HCT116 (cell line): ENCODE measurements around the gene ATL2. TPM values are rescaled to one million over a fixed set of nuclear protein-coding genes. Genes with fewer than 3 reads are reported as not detected.

ENCODE experiments used
- ATAC-seq: fragments of 200-7000 bp; cut with Tn5 transposase; 2 replicates; pipeline ENCODE4 v1.9.1; 2020; ENCODE audit warnings: mild to moderate bottlenecking, moderate library complexity
- BruUV-seq: library from RNA; stranded (reverse); fragments of 400-500 nt; replicated peaks from 2 replicates; lab custom pipeline; 2021; lab: Mats Ljungman, UMichigan
- CTCF ChIA-PET: fragments of 300-600 bp; sonication (Branson Sonifier 250); formaldehyde crosslinking; loops from one replicate; lab custom pipeline; 2021; ENCODE audit warnings: antibody characterized with exemption; lab: Charles Lee
- POLR2A ChIA-PET: fragments of 300-600, 350-600 bp; sonication (Branson Sonifier 250); formaldehyde crosslinking; loops from one replicate; lab custom pipeline; 2021; ENCODE audit warnings: antibody characterized with exemption; lab: Charles Lee
- RAD21 ChIA-PET, 2 experiments: fragments of 300-600 bp; sonication (Branson Sonifier 250); formaldehyde crosslinking; loops; one replicate each; lab custom pipeline; 2023; ENCODE audit warnings: low total read pairs in 2 of 2; ENCODE audit not compliant: uncharacterized antibody in 2 of 2, unreplicated experiment in 2 of 2, low non-redundant PET in 1 of 2; lab: Charles Lee
- DNase-seq: peaks from one replicate; pipeline ENCODE4 v3.0.0-alpha.2; 2010; ENCODE audit warnings: low read depth, low spot score
- H2AFZ ChIP-seq: fragments of 200-600 bp; shearing (Covaris generic), sonication (generic); 2 replicates; pipeline ENCODE4 v1.6.1; 2017; ENCODE audit warnings: low read depth, mixed run types, mixed read lengths, antibody characterized with exemption, low read length; ENCODE audit not compliant: poor library complexity, severe bottlenecking
- H3K27ac ChIP-seq: 2 replicates; pipeline ENCODE4 v1.5.1; 2012; ENCODE audit warnings: low read depth, low read length
- H3K27me3 ChIP-seq: fragments of 200-600 bp; sonication (generic); 2 replicates; pipeline ENCODE4 v1.6.1; 2016; ENCODE audit warnings: mixed run types, low read length, mixed read lengths; ENCODE audit not compliant: insufficient read depth
- H3K36me3 ChIP-seq, 2 experiments: fragments of 200-500 bp in 1 of 2; fragments of 200-600 bp in 1 of 2; sonication (Bioruptor generic) in 1 of 2; sonication (generic) in 1 of 2; 2 replicates each; pipeline versions ENCODE4 v1.5.1 to v1.6.1; 2014 to 2016; ENCODE audit warnings: low read length in 2 of 2, inconsistent platforms in 1 of 2, mixed read lengths in 1 of 2, mixed run types in 1 of 2; ENCODE audit not compliant: insufficient read depth in 2 of 2, control insufficient read depth in 1 of 2
- H3K4me1 ChIP-seq, 2 experiments: fragments of 200-600 bp in 1 of 2; sonication (generic) in 1 of 2; 2 replicates each; pipeline versions ENCODE4 v1.5.1 to v1.6.1; 2012 to 2017; ENCODE audit warnings: low read length in 2 of 2, inconsistent platforms in 1 of 2, mild to moderate bottlenecking in 1 of 2, mixed read lengths in 1 of 2, mixed run types in 1 of 2, moderate library complexity in 1 of 2; ENCODE audit not compliant: insufficient read depth in 2 of 2, control insufficient read depth in 1 of 2
- H3K4me2 ChIP-seq: fragments of 200-600 bp; sonication (generic); 2 replicates; pipeline ENCODE4 v1.6.1; 2017; ENCODE audit warnings: mixed run types, low read length, mixed read lengths
- H3K4me3 ChIP-seq, 2 experiments: fragments of 200-600 bp in 1 of 2; sonication (generic) in 1 of 2; replicated peaks in 1 of 2; 2 replicates each; pipeline ENCODE4 v1.5.1; 2011 to 2016; ENCODE audit warnings: low read length in 2 of 2, control low read depth in 1 of 2, low read depth in 1 of 2, mild to moderate bottlenecking in 1 of 2, mixed read lengths in 1 of 2, mixed run types in 1 of 2
- H3K79me2 ChIP-seq: fragments of 200-600 bp; sonication (generic); 2 replicates; pipeline ENCODE4 v1.6.1; 2017; ENCODE audit warnings: mild to moderate bottlenecking, mixed run types, low read length, moderate library complexity, mixed read lengths; ENCODE audit not compliant: insufficient read depth
- H3K9ac ChIP-seq: fragments of 200-600 bp; sonication (generic); 2 replicates; pipeline ENCODE4 v1.6.1; 2016; ENCODE audit warnings: low read length, mixed read lengths
- H3K9me2 ChIP-seq: fragments of 200-600 bp; sonication (generic), shearing (Covaris generic); 2 replicates; pipeline ENCODE4 v1.6.1; 2017; ENCODE audit warnings: mixed run types, mild to moderate bottlenecking, moderate library complexity; ENCODE audit not compliant: insufficient read depth
- H3K9me3 ChIP-seq, 2 experiments: fragments of 200-500 bp in 1 of 2; fragments of 200-600 bp in 1 of 2; sonication (Bioruptor generic) in 1 of 2; sonication (generic) in 1 of 2; 2 replicates each; pipeline ENCODE4 v1.6.1; 2014 to 2017; ENCODE audit warnings: low read length in 2 of 2, mixed read lengths in 2 of 2, inconsistent platforms in 1 of 2, low read depth in 1 of 2, mild to moderate bottlenecking in 1 of 2, mixed run types in 1 of 2, moderate library complexity in 1 of 2; ENCODE audit not compliant: control insufficient read depth in 1 of 2, insufficient read depth in 1 of 2
- H4K20me1 ChIP-seq: fragments of 200-600 bp; sonication (generic), shearing (Covaris generic); 2 replicates; pipeline ENCODE4 v1.6.1; 2017; ENCODE audit warnings: mixed run types, mild to moderate bottlenecking, moderate library complexity; ENCODE audit not compliant: insufficient read depth
- CEBPB ChIP-seq: IDR thresholded peaks from 2 replicates; pipeline ENCODE4 v1.6.1; 2012; ENCODE audit warnings: low read depth
- EGR1 ChIP-seq: IDR thresholded peaks from 2 replicates; pipeline ENCODE4 v1.6.1; 2012; ENCODE audit warnings: low read depth
- ELF1 ChIP-seq: IDR thresholded peaks from 2 replicates; pipeline ENCODE4 v1.6.1; 2012; ENCODE audit warnings: low read depth, borderline replicate concordance
- EZH2 ChIP-seq: fragments of 200-600 bp; sonication (generic); IDR thresholded peaks from 2 replicates; pipeline ENCODE4 v1.6.1; 2017; ENCODE audit warnings: antibody characterized with exemption, mixed run types
- EZH2phosphoT487 ChIP-seq: fragments of 200-600 bp; IDR thresholded peaks from 2 replicates; pipeline ENCODE4 v1.6.1; 2018; ENCODE audit warnings: antibody characterized with exemption, borderline replicate concordance
- JUND ChIP-seq: IDR thresholded peaks from 2 replicates; pipeline ENCODE4 v1.6.1; 2012
- POLR2AphosphoS5 ChIP-seq: IDR thresholded peaks from 2 replicates; pipeline ENCODE4 v1.6.1; 2011; ENCODE audit warnings: mild to moderate bottlenecking, low read depth, low read length, moderate library complexity
- SP1 ChIP-seq: IDR thresholded peaks from 2 replicates; pipeline ENCODE4 v1.6.1; 2012; ENCODE audit warnings: low read depth
- YY1 ChIP-seq: IDR thresholded peaks from 2 replicates; pipeline ENCODE4 v1.6.1; 2011; ENCODE audit warnings: low read length, low read depth, moderate library complexity, mild to moderate bottlenecking; ENCODE audit not compliant: insufficient replicate concordance; ENCODE audit errors: extremely low read depth
- ZNF274 ChIP-seq: fragments of 200-500 bp; sonication (Bioruptor generic); IDR thresholded peaks from 2 replicates; pipeline ENCODE4 v1.6.1; 2014; ENCODE audit warnings: mild to moderate bottlenecking, low read depth, low read length, inconsistent platforms
- intact Hi-C: fragments of 100-400 bp; cut with micrococcal nuclease; formaldehyde crosslinking; loops from 2 replicates; pipeline ENCODE4 v1.10.0; 2022
- total RNA-seq: library from RNA; stranded (reverse); gene quantifications from one replicate; pipeline ENCODE4 v1.2.1, GENCODE V29; 2021; ENCODE audit not compliant: unreplicated experiment
- TF ChIP-seq, protein P1 (sequence below): IDR thresholded peaks from 2 replicates; pipeline ENCODE4 v1.6.1; 2011; ENCODE audit warnings: mild to moderate bottlenecking, low read length, moderate library complexity; ENCODE audit not compliant: insufficient replicate concordance; ENCODE audit errors: extremely low read depth
- TF ChIP-seq, protein P2 (sequence below), 3 experiments: fragments of 200-600 bp in 1 of 3; sonication (generic) in 1 of 3; IDR thresholded peaks in 2 of 3; conservative IDR thresholded peaks in 1 of 3; 2 replicates each; pipeline ENCODE4 v1.5.1; 2012 to 2017; ENCODE audit warnings: low read depth in 2 of 3, low read length in 2 of 3, antibody characterized with exemption in 1 of 3, borderline replicate concordance in 1 of 3, control low read depth in 1 of 3, mild to moderate bottlenecking in 1 of 3, mixed read lengths in 1 of 3, mixed run types in 1 of 3, moderate library complexity in 1 of 3; ENCODE audit not compliant: insufficient read depth in 1 of 3

ATL2 gene
- total RNA-seq, 1 experiment from 2014 or later = 80.7 TPM

DNA sequence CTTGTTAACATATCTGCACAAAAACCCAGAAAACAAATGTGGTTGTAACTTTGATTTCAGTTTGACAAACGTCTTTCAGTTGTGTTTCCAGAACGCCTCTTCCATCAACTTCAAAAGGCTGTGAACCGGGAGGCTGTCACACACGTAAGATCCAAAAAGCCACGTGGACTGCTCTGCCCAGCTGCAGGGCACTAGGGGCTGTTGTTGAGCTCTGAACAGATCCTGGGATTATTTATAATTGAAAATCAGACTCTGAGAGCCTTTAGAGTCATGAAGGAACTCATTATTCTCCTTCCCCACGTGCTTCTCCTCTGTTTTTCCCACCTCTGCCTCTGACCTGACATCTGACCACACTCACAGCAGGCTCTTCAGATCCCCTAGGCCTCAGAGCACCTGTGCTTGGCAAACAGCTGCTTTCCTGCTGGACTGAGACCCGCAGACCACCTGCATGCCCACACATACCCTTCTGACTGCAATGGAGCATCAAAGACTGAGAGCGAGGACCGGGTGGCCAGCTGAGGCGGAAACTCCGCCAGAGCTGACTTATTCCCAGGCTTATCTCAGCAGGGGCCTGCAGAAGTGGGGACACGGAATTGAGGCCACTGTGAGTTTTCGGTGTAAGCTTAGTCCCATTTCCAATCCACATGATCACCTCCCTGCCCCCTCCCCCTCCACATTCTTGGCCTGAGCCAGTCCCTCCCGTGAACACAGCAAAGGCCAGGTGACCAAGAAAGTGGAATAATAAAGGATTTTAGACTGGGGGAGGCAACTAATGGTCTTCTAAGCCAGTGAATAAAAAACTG is 114.8 kb downstream of the ATL2 start:
- Histone ChIP-seq H3K27me3 (no peaks in the 10 kb centered on the region), H3K9ac (no peak overlapping the region), H3K79me2 (no peaks in the 10 kb centered on the region), H3K4me2 (no peak overlapping the region), H3K9me3 (no peaks in the 10 kb centered on the region), H3K4me1 (no peaks in the 10 kb centered on the region), H3K9me2 (no peaks in the 10 kb centered on the region), H3K27ac (no peak overlapping the region), H3K36me3 (no peaks in the 10 kb centered on the region), H3K4me3 (no peak overlapping the region), H4K20me1 (no peaks in the 10 kb centered on the region), H2AFZ (no peak overlapping the region)
- BruUV-seq = no TSS peak
- DNase-seq = no peak
- ChIA-PET POLR2A (no interaction called here), RAD21 (no interaction called here), CTCF (no interaction called here)
- intact Hi-C loops = no loop called here
- ATAC-seq = no peak
- no peak for TF ChIP-seq CEBPB
- TF ChIP-seq, protein P1, sequence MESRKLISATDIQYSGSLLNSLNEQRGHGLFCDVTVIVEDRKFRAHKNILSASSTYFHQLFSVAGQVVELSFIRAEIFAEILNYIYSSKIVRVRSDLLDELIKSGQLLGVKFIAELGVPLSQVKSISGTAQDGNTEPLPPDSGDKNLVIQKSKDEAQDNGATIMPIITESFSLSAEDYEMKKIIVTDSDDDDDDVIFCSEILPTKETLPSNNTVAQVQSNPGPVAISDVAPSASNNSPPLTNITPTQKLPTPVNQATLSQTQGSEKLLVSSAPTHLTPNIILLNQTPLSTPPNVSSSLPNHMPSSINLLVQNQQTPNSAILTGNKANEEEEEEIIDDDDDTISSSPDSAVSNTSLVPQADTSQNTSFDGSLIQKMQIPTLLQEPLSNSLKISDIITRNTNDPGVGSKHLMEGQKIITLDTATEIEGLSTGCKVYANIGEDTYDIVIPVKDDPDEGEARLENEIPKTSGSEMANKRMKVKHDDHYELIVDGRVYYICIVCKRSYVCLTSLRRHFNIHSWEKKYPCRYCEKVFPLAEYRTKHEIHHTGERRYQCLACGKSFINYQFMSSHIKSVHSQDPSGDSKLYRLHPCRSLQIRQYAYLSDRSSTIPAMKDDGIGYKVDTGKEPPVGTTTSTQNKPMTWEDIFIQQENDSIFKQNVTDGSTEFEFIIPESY = no peak
- TF ChIP-seq, protein P2, sequence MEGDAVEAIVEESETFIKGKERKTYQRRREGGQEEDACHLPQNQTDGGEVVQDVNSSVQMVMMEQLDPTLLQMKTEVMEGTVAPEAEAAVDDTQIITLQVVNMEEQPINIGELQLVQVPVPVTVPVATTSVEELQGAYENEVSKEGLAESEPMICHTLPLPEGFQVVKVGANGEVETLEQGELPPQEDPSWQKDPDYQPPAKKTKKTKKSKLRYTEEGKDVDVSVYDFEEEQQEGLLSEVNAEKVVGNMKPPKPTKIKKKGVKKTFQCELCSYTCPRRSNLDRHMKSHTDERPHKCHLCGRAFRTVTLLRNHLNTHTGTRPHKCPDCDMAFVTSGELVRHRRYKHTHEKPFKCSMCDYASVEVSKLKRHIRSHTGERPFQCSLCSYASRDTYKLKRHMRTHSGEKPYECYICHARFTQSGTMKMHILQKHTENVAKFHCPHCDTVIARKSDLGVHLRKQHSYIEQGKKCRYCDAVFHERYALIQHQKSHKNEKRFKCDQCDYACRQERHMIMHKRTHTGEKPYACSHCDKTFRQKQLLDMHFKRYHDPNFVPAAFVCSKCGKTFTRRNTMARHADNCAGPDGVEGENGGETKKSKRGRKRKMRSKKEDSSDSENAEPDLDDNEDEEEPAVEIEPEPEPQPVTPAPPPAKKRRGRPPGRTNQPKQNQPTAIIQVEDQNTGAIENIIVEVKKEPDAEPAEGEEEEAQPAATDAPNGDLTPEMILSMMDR (IDR thresholded peaks at IDR 0.05 in 2 of 3, conservative IDR thresholded peaks at IDR 0.05 in 1 of 3; ENCODE audit: borderline replicate concordance in 1 of 3, insufficient read depth in 1 of 3, low read depth in 2 of 3, low read length in 2 of 3) = no peak
- TF ChIP-seq SP1 = no peak
- TF ChIP-seq JUND = no peak
- TF ChIP-seq POLR2AphosphoS5 = no peak
- no peak for TF ChIP-seq ZNF274
- TF ChIP-seq EGR1 = no peak
- TF ChIP-seq ELF1 = no peak
- TF ChIP-seq YY1 = no peak
- TF ChIP-seq EZH2 = no peak
- no peak for TF ChIP-seq EZH2phosphoT487
